HepG2 (cell line): Measurements from ENCODE around the gene SYS1. TPM values are rescaled to one million over a fixed set of nuclear protein-coding genes. Genes with fewer than 3 reads are reported as not detected.

Experiments
- AGO2 ChIP-seq: fragments of 200-400 bp; formaldehyde crosslinking; optimal IDR thresholded peaks from 2 replicates; pipeline ENCODE3; 2017; ENCODE audit warnings: mild to moderate bottlenecking, low read depth, low read length, moderate library complexity
- ATF1 ChIP-seq: IDR thresholded peaks from 2 replicates; pipeline ENCODE4 v1.6.1; 2016; ENCODE audit warnings: mild to moderate bottlenecking, control low read depth
- GATA4 ChIP-seq: sonication (generic); IDR thresholded peaks from 2 replicates; pipeline ENCODE4 v1.6.1; 2016; ENCODE audit warnings: antibody characterized with exemption, low read depth, borderline replicate concordance
- HNF4G ChIP-seq, 2 experiments: sonication (generic) in 1 of 2; formaldehyde crosslinking in 1 of 2; IDR thresholded peaks; 2 replicates each; pipeline versions ENCODE4 v1.4.0 to v1.6.1; 2011 to 2020; ENCODE audit warnings: borderline replicate concordance in 2 of 2, low read depth in 2 of 2, mild to moderate bottlenecking in 2 of 2, low read length in 1 of 2, missing genetic modification reagents in 1 of 2, moderate library complexity in 1 of 2
- HOXA7 ChIP-seq: sonication (generic); formaldehyde crosslinking; IDR thresholded peaks from 2 replicates; pipeline ENCODE4 v1.8.1; 2022; ENCODE audit warnings: mild to moderate bottlenecking, missing genetic modification reagents, moderate library complexity
- KDM3A ChIP-seq: IDR thresholded peaks from 2 replicates; pipeline ENCODE4 v1.6.1; 2018; ENCODE audit warnings: low read depth, missing compliant biosample characterization
- MIER2 ChIP-seq: IDR thresholded peaks from 2 replicates; pipeline ENCODE4 v1.6.1; 2016; ENCODE audit warnings: missing biosample characterization, missing genetic modification reagents
- MXD4 ChIP-seq: IDR thresholded peaks from 2 replicates; pipeline ENCODE4 v1.6.1; 2016; ENCODE audit warnings: mild to moderate bottlenecking, missing biosample characterization, missing genetic modification reagents
- NKX3-1 ChIP-seq: sonication (generic); formaldehyde crosslinking; IDR thresholded peaks from 2 replicates; pipeline ENCODE4 v1.5.0; 2020; ENCODE audit warnings: missing genetic modification reagents
- NR1H2 ChIP-seq: sonication (generic); formaldehyde crosslinking; IDR thresholded peaks from 2 replicates; pipeline ENCODE4 v1.8.1; 2022; ENCODE audit warnings: low read depth, missing genetic modification reagents, borderline replicate concordance
- REL ChIP-seq: sonication (generic); formaldehyde crosslinking; conservative IDR thresholded peaks from 2 replicates; pipeline ENCODE4 v1.8.0; 2022; ENCODE audit warnings: mild to moderate bottlenecking, missing genetic modification reagents, moderate library complexity
- RNF219 ChIP-seq: sonication (generic); formaldehyde crosslinking; IDR thresholded peaks from 2 replicates; pipeline ENCODE4 v1.5.0; 2020; ENCODE audit warnings: mild to moderate bottlenecking, missing genetic modification reagents
- TSC22D2 ChIP-seq: sonication (generic); formaldehyde crosslinking; IDR thresholded peaks from 2 replicates; pipeline ENCODE4 v1.5.1; 2020; ENCODE audit warnings: missing genetic modification reagents, mild to moderate bottlenecking, borderline replicate concordance
- ZNF382 ChIP-seq: sonication (generic); formaldehyde crosslinking; IDR thresholded peaks from 2 replicates; pipeline ENCODE4 v1.5.0; 2020; ENCODE audit warnings: missing genetic modification reagents, mild to moderate bottlenecking, borderline replicate concordance
- ZNF430 ChIP-seq: sonication (generic); formaldehyde crosslinking; IDR thresholded peaks from 2 replicates; pipeline ENCODE4 v1.9.0; 2021; ENCODE audit warnings: mild to moderate bottlenecking, missing genetic modification reagents
- ZNF784 ChIP-seq: sonication (generic); formaldehyde crosslinking; IDR thresholded peaks from 2 replicates; pipeline ENCODE4 v1.5.1; 2020; ENCODE audit warnings: missing genetic modification reagents, mild to moderate bottlenecking, borderline replicate concordance
- ZSCAN5A ChIP-seq: sonication (generic); formaldehyde crosslinking; IDR thresholded peaks from 2 replicates; pipeline ENCODE4 v1.8.0; 2022; ENCODE audit warnings: mild to moderate bottlenecking, missing genetic modification reagents, borderline replicate concordance
- polyA plus RNA-seq, 8 experiments: library from polyadenylated mRNA; depleted of rRNA in 3 of 8; stranded (reverse) in 7 of 8; unstranded in 1 of 8; fragments of >200 nt; fragmentation: Illumina TruSeq in 4 of 8; extraction: Trizol in 4 of 8; gene quantifications; 2 replicates each; pipeline versions ENCODE4 v1.2.1 to v1.2.3, GENCODE V29; 2011 to 2016; ENCODE audit warnings: low read depth in 4 of 8, missing spikeins in 1 of 8, mixed read lengths in 1 of 8; ENCODE audit not compliant: insufficient read depth in 1 of 8
- total RNA-seq, 5 experiments: library from RNA; depleted of rRNA; stranded (reverse); fragments of >200 nt; fragmentation: Illumina TruSeq; extraction: Trizol; gene quantifications; 2 replicates each; pipeline ENCODE4 v1.2.3, GENCODE V29; 2016; ENCODE audit warnings: low read depth in 1 of 5
- TF ChIP-seq, protein P1 (sequence below): sonication (generic); formaldehyde crosslinking; IDR thresholded peaks from 2 replicates; pipeline ENCODE4 v1.4.0; 2020; ENCODE audit warnings: missing genetic modification reagents, borderline replicate concordance
- TF ChIP-seq, protein P2 (sequence below): sonication (generic); formaldehyde crosslinking; IDR thresholded peaks from 2 replicates; pipeline ENCODE4 v1.9.0; 2022; ENCODE audit warnings: low read depth, missing genetic modification reagents

SYS1 gene
- total and polyA plus RNA-seq, 2 of the 13 experiments (the other 11 are each of a cell fraction or from before 2014, with no cell fraction given): 38.3 to 65.6 TPM

DNA sequence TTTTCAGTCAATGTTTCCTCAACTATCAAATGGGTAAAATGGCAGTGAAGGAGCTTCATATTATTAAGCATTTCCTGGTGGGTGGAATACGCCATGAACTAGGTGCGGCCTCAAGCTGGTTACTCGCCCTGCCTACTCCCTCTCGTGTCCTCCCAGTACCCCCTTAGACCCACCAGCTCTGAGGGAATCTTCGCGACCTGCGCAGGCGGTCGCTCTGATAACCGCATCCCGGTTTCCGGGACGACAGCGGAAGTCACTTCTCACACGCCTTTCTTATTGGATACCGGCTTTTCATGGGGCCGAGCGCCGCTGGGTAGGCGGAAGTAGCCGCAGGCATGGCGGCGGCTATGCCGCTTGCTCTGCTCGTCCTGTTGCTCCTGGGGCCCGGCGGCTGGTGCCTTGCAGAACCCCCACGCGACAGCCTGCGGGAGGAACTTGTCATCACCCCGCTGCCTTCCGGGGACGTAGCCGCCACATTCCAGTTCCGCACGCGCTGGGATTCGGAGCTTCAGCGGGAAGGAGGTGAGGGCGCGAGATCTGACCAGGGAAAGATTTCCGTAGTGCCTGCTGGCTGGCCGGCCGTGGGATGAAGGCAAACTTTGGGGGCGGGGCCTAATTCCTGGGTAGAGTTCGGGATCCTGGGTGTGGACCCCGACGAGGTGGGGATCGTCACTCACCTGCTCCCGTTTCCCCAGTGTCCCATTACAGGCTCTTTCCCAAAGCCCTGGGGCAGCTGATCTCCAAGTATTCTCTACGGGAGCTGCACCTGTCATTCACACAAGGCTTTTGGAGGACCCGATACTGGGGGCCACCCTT lies 53.1 kb downstream of the SYS1 start, which contains the start of gene PIGT (continued):
- TF ChIP-seq ZSCAN5A (CRISPR knock-in tag) (peak; percentile 95), ZNF382 (no peak), MXD4 (CRISPR knock-in tag) (peak; percentile 96), ATF1 (CRISPR knock-in tag) (peak; percentile 93), ZNF784 (peak; percentile 73), ZNF430 (CRISPR knock-in tag) (peak; percentile 59; the same call in 1 of the 2 replicates), HOXA7 (CRISPR knock-in tag) (no peak), HNF4G (IDR thresholded peaks at IDR 0.05; ENCODE audit: borderline replicate concordance, low read depth, low read length) (no peak), HNF4G (CRISPR knock-in tag; IDR thresholded peaks at IDR 0.05; ENCODE audit: borderline replicate concordance, low read depth) (peak; percentile 56; the same call in 1 of the 2 replicates), NR1H2 (CRISPR knock-in tag) (no peak), KDM3A (peak; percentile 65; the same call in 1 of the 2 replicates), MIER2 (CRISPR knock-in tag) (peak; percentile 68), RNF219 (CRISPR knock-in tag) (no peak), AGO2 (peak; percentile 84), GATA4 (peak; percentile 84), REL (CRISPR knock-in tag) (peak; percentile 86), TSC22D2 (CRISPR knock-in tag) (peak; percentile 82), NKX3-1 (CRISPR knock-in tag) (no peak)
- TF ChIP-seq, protein P1, sequence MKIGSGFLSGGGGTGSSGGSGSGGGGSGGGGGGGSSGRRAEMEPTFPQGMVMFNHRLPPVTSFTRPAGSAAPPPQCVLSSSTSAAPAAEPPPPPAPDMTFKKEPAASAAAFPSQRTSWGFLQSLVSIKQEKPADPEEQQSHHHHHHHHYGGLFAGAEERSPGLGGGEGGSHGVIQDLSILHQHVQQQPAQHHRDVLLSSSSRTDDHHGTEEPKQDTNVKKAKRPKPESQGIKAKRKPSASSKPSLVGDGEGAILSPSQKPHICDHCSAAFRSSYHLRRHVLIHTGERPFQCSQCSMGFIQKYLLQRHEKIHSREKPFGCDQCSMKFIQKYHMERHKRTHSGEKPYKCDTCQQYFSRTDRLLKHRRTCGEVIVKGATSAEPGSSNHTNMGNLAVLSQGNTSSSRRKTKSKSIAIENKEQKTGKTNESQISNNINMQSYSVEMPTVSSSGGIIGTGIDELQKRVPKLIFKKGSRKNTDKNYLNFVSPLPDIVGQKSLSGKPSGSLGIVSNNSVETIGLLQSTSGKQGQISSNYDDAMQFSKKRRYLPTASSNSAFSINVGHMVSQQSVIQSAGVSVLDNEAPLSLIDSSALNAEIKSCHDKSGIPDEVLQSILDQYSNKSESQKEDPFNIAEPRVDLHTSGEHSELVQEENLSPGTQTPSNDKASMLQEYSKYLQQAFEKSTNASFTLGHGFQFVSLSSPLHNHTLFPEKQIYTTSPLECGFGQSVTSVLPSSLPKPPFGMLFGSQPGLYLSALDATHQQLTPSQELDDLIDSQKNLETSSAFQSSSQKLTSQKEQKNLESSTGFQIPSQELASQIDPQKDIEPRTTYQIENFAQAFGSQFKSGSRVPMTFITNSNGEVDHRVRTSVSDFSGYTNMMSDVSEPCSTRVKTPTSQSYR (CRISPR knock-in tag): no peak
- TF ChIP-seq, protein P2, sequence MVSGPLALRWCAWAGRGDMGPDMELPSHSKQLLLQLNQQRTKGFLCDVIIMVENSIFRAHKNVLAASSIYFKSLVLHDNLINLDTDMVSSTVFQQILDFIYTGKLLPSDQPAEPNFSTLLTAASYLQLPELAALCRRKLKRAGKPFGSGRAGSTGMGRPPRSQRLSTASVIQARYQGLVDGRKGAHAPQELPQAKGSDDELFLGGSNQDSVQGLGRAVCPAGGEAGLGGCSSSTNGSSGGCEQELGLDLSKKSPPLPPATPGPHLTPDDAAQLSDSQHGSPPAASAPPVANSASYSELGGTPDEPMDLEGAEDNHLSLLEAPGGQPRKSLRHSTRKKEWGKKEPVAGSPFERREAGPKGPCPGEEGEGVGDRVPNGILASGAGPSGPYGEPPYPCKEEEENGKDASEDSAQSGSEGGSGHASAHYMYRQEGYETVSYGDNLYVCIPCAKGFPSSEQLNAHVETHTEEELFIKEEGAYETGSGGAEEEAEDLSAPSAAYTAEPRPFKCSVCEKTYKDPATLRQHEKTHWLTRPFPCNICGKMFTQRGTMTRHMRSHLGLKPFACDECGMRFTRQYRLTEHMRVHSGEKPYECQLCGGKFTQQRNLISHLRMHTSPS: no peak; the same call in 1 of the 2 replicates
